Vagina (tissue), 2 donors: ENCODE data around the gene TWF2. TPM values are rescaled to one million over a fixed set of nuclear protein-coding genes. Genes with fewer than 3 reads are reported as not detected.

Source experiments
- DNase-seq, 2 donors: peaks; one replicate each; pipeline ENCODE4 v3.0.0-alpha.2; 2017; ENCODE audit errors: extremely low spot score in 2 of 2
- H3K27ac ChIP-seq: fragments of 200-600 bp; sonication (generic); one replicate; pipeline ENCODE4 v1.5.1; 2019
- H3K27me3 ChIP-seq: fragments of 200-600 bp; sonication (generic); one replicate; pipeline ENCODE4 v1.5.1; 2019
- H3K36me3 ChIP-seq, 2 donors: fragments of 200-600 bp; sonication (generic); one replicate each; pipeline ENCODE4 v1.5.1; 2017 to 2019
- H3K4me1 ChIP-seq: fragments of 200-600 bp; sonication (generic); one replicate; pipeline ENCODE4 v1.5.1; 2019
- H3K4me3 ChIP-seq, 2 donors: fragments of 200-600 bp; sonication (generic); 1 replicate in 1 of 2; 2 replicates in 1 of 2; pipeline ENCODE4 v1.5.1; 2016 to 2019
- H3K9me3 ChIP-seq: fragments of 200-600 bp; sonication (generic); one replicate; pipeline ENCODE4 v1.5.1; 2019
- CTCF ChIP-seq, 3 experiments: fragments of 450-650 bp in 2 of 3; fragments of 200-600 bp in 1 of 3; sonication (generic) in 1 of 3; IDR thresholded peaks; one replicate each; pipeline ENCODE4 v1.5.1; 2017 to 2019; ENCODE audit warnings: antibody characterized with exemption in 3 of 3, mild to moderate bottlenecking in 2 of 3, moderate library complexity in 2 of 3
- POLR2A ChIP-seq, 2 donors: fragments of 450-650 bp; IDR thresholded peaks; one replicate each; pipeline ENCODE4 v1.6.1; 2017; ENCODE audit warnings: antibody characterized with exemption in 2 of 2, mild to moderate bottlenecking in 2 of 2, moderate library complexity in 2 of 2
- POLR2AphosphoS5 ChIP-seq, 2 donors: sonication (generic); formaldehyde crosslinking; IDR thresholded peaks; one replicate each; pipeline ENCODE4 v1.9.0; 2017; ENCODE audit warnings: antibody characterized with exemption in 2 of 2, mild to moderate bottlenecking in 2 of 2, low read depth in 1 of 2; ENCODE audit not compliant: insufficient read depth in 1 of 2
- intact Hi-C: fragments of 100-400 bp; cut with DNase I; formaldehyde crosslinking; loops from one replicate; pipeline ENCODE4 v1.15.1; 2023
- total RNA-seq: library from RNA; depleted of rRNA; stranded (reverse); fragments of >200 nt; gene quantifications from one replicate; pipeline ENCODE4 v1.2.3, GENCODE V29; 2016

TWF2 gene
- total RNA-seq, 1 donor from 2014 or later = 93.8 TPM

- intact Hi-C loops = no loop called here
- Histone ChIP-seq H3K4me1 (peaks cover 13% of the 10 kb centered on the region), H3K9me3 (no peaks in the 10 kb centered on the region), H3K36me3 (no peaks in the 10 kb centered on the region), H3K4me3 (no peak overlapping the region), H3K27ac (no peak overlapping the region), H3K27me3 (no peaks in the 10 kb centered on the region)
- no peak for DNase-seq
- TF ChIP-seq CTCF (IDR thresholded peaks at IDR 0.05) = no peak
- TF ChIP-seq POLR2A (IDR thresholded peaks at IDR 0.05) = no peak
- TF ChIP-seq POLR2AphosphoS5 (IDR thresholded peaks at IDR 0.05; ENCODE audit: insufficient read depth in 1 of 2, low read depth in 1 of 2) = no peak
These were observed 53.1 kb downstream of the TWF2 start for GRCh38 chr3:52185837-52186236.

GRCh38 chr3:52185311-52185710, 53.6 kb downstream of the TWF2 start:
- DNase-seq = no peak
- Histone ChIP-seq H3K36me3 (no peaks in the 10 kb centered on the region), H3K4me1 (peaks cover 7% of the 10 kb centered on the region), H3K27me3 (no peaks in the 10 kb centered on the region), H3K27ac (no peak overlapping the region), H3K9me3 (no peaks in the 10 kb centered on the region), H3K4me3 (no peak overlapping the region)
- intact Hi-C loops = no loop called here
- TF ChIP-seq CTCF (IDR thresholded peaks at IDR 0.05) = no peak
- no peak for TF ChIP-seq POLR2AphosphoS5 (IDR thresholded peaks at IDR 0.05; ENCODE audit: insufficient read depth in 1 of 2, low read depth in 1 of 2)
- TF ChIP-seq POLR2A (IDR thresholded peaks at IDR 0.05) = no peak

GRCh38 chr3:52184690-52185089, 54.3 kb downstream of the TWF2 start:
- Histone ChIP-seq H3K36me3 (no peaks in the 10 kb centered on the region), H3K4me3 (no peak overlapping the region), H3K27ac (no peak overlapping the region), H3K27me3 (no peaks in the 10 kb centered on the region), H3K4me1 (peaks cover 1% of the 10 kb centered on the region), H3K9me3 (no peaks in the 10 kb centered on the region)
- peak in 1 of 2 donors; percentile 79 for DNase-seq
- TF ChIP-seq POLR2A (IDR thresholded peaks at IDR 0.05) = no peak
- intact Hi-C loops = no loop called here

- H3K27ac ChIP-seq = no peak overlapping the region
- H3K9me3 ChIP-seq = no peaks in the 10 kb centered on the region
- no peak for DNase-seq
These were observed 55.0 kb downstream of the TWF2 start for GRCh38 chr3:52183786-52184445.

GRCh38 chr3:52182691-52183090, 56.3 kb downstream of the TWF2 start:
- TF ChIP-seq POLR2A (IDR thresholded peaks at IDR 0.05) (no peak), CTCF (IDR thresholded peaks at IDR 0.05) (no peak), POLR2AphosphoS5 (IDR thresholded peaks at IDR 0.05; ENCODE audit: insufficient read depth in 1 of 2, low read depth in 1 of 2) (no peak)
- intact Hi-C loops = no loop called here
- DNase-seq = no peak
- H3K9me3 ChIP-seq = no peaks in the 10 kb centered on the region
- H3K36me3 ChIP-seq = no peaks in the 10 kb centered on the region
- H3K27ac ChIP-seq = no peak overlapping the region
- H3K4me3 ChIP-seq = no peak overlapping the region
- no peaks in the 10 kb centered on the region for H3K4me1 ChIP-seq
- H3K27me3 ChIP-seq = no peaks in the 10 kb centered on the region

More at GRCh38 chr3:52183786-52184445, 55.0 kb downstream of the TWF2 start:
- Histone ChIP-seq H3K4me1 (no peaks in the 10 kb centered on the region), H3K4me3 (no peak overlapping the region), H3K27me3 (no peaks in the 10 kb centered on the region), H3K36me3 (no peaks in the 10 kb centered on the region)
- intact Hi-C loops = no loop called here
- TF ChIP-seq POLR2AphosphoS5 (IDR thresholded peaks at IDR 0.05; ENCODE audit: insufficient read depth in 1 of 2, low read depth in 1 of 2) (no peak), POLR2A (IDR thresholded peaks at IDR 0.05) (no peak), CTCF (IDR thresholded peaks at IDR 0.05) (no peak)
